GM18909 (cell line): ENCODE results near the gene FUNDC1.
"Not testable (repeated sequence)": the region's sequence is repeated elsewhere in the genome, so short reads cannot be mapped to it uniquely, and the experiment has no call there.

Experiments used
- ATAC-seq: cut with Tn5 transposase; IDR thresholded peaks from one replicate; pipeline ENCODE4 v1.9.1; 2021; ENCODE audit warnings: mild to moderate bottlenecking; ENCODE audit not compliant: unreplicated experiment, poor library complexity

Gene FUNDC1

GRCh38 chrX:44542567-44543325, at the start of gene FUNDC1:
FUNDC1 (minus strand) TSS chrX:44542859; CDS start chrX:44542832, 27 bp downstream.
- peak; percentile 99 for ATAC-seq

GRCh38 chrX:44585866-44586265, 43.2 kb upstream of the FUNDC1 start:
- ATAC-seq: no peak

- ATAC-seq: no peak
These were observed 37.8 kb upstream of the FUNDC1 start for GRCh38 chrX:44580466-44580865.

GRCh38 chrX:44572340-44572938, 29.8 kb upstream of the FUNDC1 start:
- no peak for ATAC-seq

GRCh38 chrX:44570522-44570921, 27.9 kb upstream of the FUNDC1 start:
- no peak for ATAC-seq

- no peak for ATAC-seq
These were observed 26.5 kb upstream of the FUNDC1 start for GRCh38 chrX:44569122-44569521.

GRCh38 chrX:44568196-44568595, 25.5 kb upstream of the FUNDC1 start:
- ATAC-seq: no peak

GRCh38 chrX:44561896-44562295, 19.2 kb upstream of the FUNDC1 start:
- ATAC-seq: not testable (repeated sequence)

- ATAC-seq: no peak
These were observed 7.9 kb upstream of the FUNDC1 start for GRCh38 chrX:44550563-44550962.

- ATAC-seq: not testable (repeated sequence)
These were observed 2.8 kb upstream of the FUNDC1 start for GRCh38 chrX:44545454-44545853.

- ATAC-seq: no peak
These were observed 1.4 kb upstream of the FUNDC1 start for GRCh38 chrX:44544036-44544435.

- no peak for ATAC-seq
These were observed 6.5 kb downstream of the FUNDC1 start for GRCh38 chrX:44536198-44536597.

- no peak for ATAC-seq
These were observed 13.3 kb downstream of the FUNDC1 start for GRCh38 chrX:44529310-44529709.

- no peak for ATAC-seq
These were observed 28.4 kb downstream of the FUNDC1 start for GRCh38 chrX:44514272-44514671.

GRCh38 chrX:44507292-44507691, 35.4 kb downstream of the FUNDC1 start:
- ATAC-seq: no peak

- ATAC-seq: no peak
These were observed 36.0 kb downstream of the FUNDC1 start for GRCh38 chrX:44506678-44507077.

- ATAC-seq: no peak
These were observed 39.1 kb downstream of the FUNDC1 start for GRCh38 chrX:44503560-44503959.

- ATAC-seq: no peak
These were observed 47.6 kb downstream of the FUNDC1 start for GRCh38 chrX:44495091-44495490.

- ATAC-seq: no peak
These were observed 48.3 kb downstream of the FUNDC1 start for GRCh38 chrX:44494357-44494756.

- no peak for ATAC-seq
These were observed 53.1 kb downstream of the FUNDC1 start for GRCh38 chrX:44489515-44489914.

- ATAC-seq: no peak
These were observed 58.0 kb downstream of the FUNDC1 start for GRCh38 chrX:44484607-44485146.
